OCI-LY1 (cell line): ENCODE results near the gene RFNG.

Source experiments
- H2AFZ ChIP-seq: fragments of 200-600 bp; sonication (generic), shearing (Covaris generic); 2 replicates; pipeline ENCODE4 v1.6.0; 2014; ENCODE audit warnings: antibody characterized with exemption, mild to moderate bottlenecking, low read length
- H3F3A ChIP-seq: fragments of 200-600 bp; sonication (generic), shearing (Covaris generic); 2 replicates; pipeline ENCODE4 v1.6.0; 2014; ENCODE audit warnings: mild to moderate bottlenecking, antibody characterized with exemption, low read length, moderate library complexity; ENCODE audit not compliant: insufficient read depth
- H3K27ac ChIP-seq: fragments of 200-600 bp; sonication (generic); 2 replicates; pipeline ENCODE4 v1.5.1; 2014; ENCODE audit warnings: low read length, mixed run types, mild to moderate bottlenecking, low read depth; ENCODE audit not compliant: poor library complexity, severe bottlenecking
- H3K27me3 ChIP-seq: fragments of 200-600 bp; sonication (generic); 2 replicates; pipeline ENCODE4 v1.6.0; 2014; ENCODE audit warnings: antibody characterized with exemption, mild to moderate bottlenecking, low read length, moderate library complexity; ENCODE audit not compliant: insufficient read depth
- H3K36me3 ChIP-seq: fragments of 200-600 bp; sonication (generic); 2 replicates; pipeline ENCODE4 v1.6.1; 2014; ENCODE audit warnings: mild to moderate bottlenecking, antibody characterized with exemption, low read length, moderate library complexity, mixed read lengths; ENCODE audit not compliant: insufficient read depth
- H3K4me1 ChIP-seq: fragments of 200-600 bp; sonication (generic); 2 replicates; pipeline ENCODE4 v1.5.1; 2014; ENCODE audit warnings: mild to moderate bottlenecking, low read length, moderate library complexity; ENCODE audit not compliant: insufficient read depth, severe bottlenecking
- H3K4me2 ChIP-seq: fragments of 200-600 bp; sonication (generic), shearing (Covaris generic); 2 replicates; pipeline ENCODE4 v1.6.1; 2014; ENCODE audit warnings: low read length
- H3K4me3 ChIP-seq: fragments of 200-600 bp; sonication (generic); 2 replicates; pipeline ENCODE4 v1.5.1; 2014; ENCODE audit warnings: low read length, low read depth, mild to moderate bottlenecking, mixed read lengths; ENCODE audit not compliant: poor library complexity, severe bottlenecking
- H3K79me2 ChIP-seq: fragments of 200-600 bp; shearing (Covaris generic); 2 replicates; pipeline ENCODE4 v1.6.1; 2016; ENCODE audit warnings: mixed run types, low read length, mixed read lengths; ENCODE audit not compliant: insufficient read depth
- H3K9ac ChIP-seq: fragments of 200-600 bp; sonication (generic), shearing (Covaris generic); 2 replicates; pipeline ENCODE4 v1.6.1; 2014; ENCODE audit warnings: mild to moderate bottlenecking, low read length, mixed read lengths
- H3K9me2 ChIP-seq: fragments of 200-600 bp; sonication (generic), shearing (Covaris generic); 2 replicates; pipeline ENCODE4 v1.6.1; 2014; ENCODE audit warnings: low read depth, mild to moderate bottlenecking, low read length, mixed read lengths
- H3K9me3 ChIP-seq: fragments of 200-600 bp; shearing (Covaris generic); 2 replicates; pipeline ENCODE4 v1.6.1; 2014; ENCODE audit warnings: low read length, mixed read lengths
- H4K20me1 ChIP-seq: fragments of 200-600 bp; sonication (generic), shearing (Covaris generic); 2 replicates; pipeline ENCODE4 v1.6.0; 2016; ENCODE audit warnings: mild to moderate bottlenecking, low read length; ENCODE audit not compliant: insufficient read depth
- CTCF ChIP-seq: fragments of 200-600 bp; sonication (generic), shearing (Covaris generic); IDR thresholded peaks from 2 replicates; pipeline ENCODE4 v1.5.1; 2017; ENCODE audit warnings: mild to moderate bottlenecking, antibody characterized with exemption, low read length, moderate library complexity, mixed read lengths
- EZH2 ChIP-seq: fragments of 200-600 bp; sonication (generic), shearing (Covaris generic); IDR thresholded peaks from 2 replicates; pipeline ENCODE4 v1.8.0; 2017; ENCODE audit warnings: borderline replicate concordance, mixed run types, mild to moderate bottlenecking, antibody characterized with exemption, low read length, moderate library complexity, mixed read lengths

RFNG gene

GRCh38 chr17:82012261-82012639 is 39.4 kb downstream of the RFNG start:
- H4K20me1 ChIP-seq: no peaks in the 10 kb centered on the region

GRCh38 chr17:82011617-82012187 is 39.9 kb downstream of the RFNG start:
- H4K20me1 ChIP-seq: no peaks in the 10 kb centered on the region
- no peaks in the 10 kb centered on the region for H3F3A ChIP-seq
- no peak overlapping the region for H3K4me3 ChIP-seq
- H3K9ac ChIP-seq: no peak overlapping the region
- no peaks in the 10 kb centered on the region for H3K9me3 ChIP-seq
- H3K4me1 ChIP-seq: no peaks in the 10 kb centered on the region
- peaks cover 3% of the 10 kb centered on the region; the same call in 1 of the 2 replicates for H3K27me3 ChIP-seq
- H3K36me3 ChIP-seq: no peaks in the 10 kb centered on the region; the same call in 1 of the 2 replicates
- no peak overlapping the region for H3K4me2 ChIP-seq
- no peaks in the 10 kb centered on the region for H3K79me2 ChIP-seq
- TF ChIP-seq EZH2 (no peak), CTCF (no peak)
- H2AFZ ChIP-seq: no peak overlapping the region
- H3K27ac ChIP-seq: no peak overlapping the region
- H3K9me2 ChIP-seq: no peaks in the 10 kb centered on the region

More at GRCh38 chr17:82012261-82012639, 39.4 kb downstream of the RFNG start:
- H3F3A ChIP-seq: no peaks in the 10 kb centered on the region
- H3K9me2 ChIP-seq: no peaks in the 10 kb centered on the region
- no peaks in the 10 kb centered on the region for H3K9me3 ChIP-seq
- no peaks in the 10 kb centered on the region for H3K4me1 ChIP-seq
- H2AFZ ChIP-seq: no peak overlapping the region
- no peak overlapping the region for H3K4me2 ChIP-seq
- no peak overlapping the region for H3K27ac ChIP-seq
- TF ChIP-seq CTCF: no peak
- no peak for TF ChIP-seq EZH2
- H3K27me3 ChIP-seq: peaks cover 3% of the 10 kb centered on the region; the same call in 1 of the 2 replicates
- no peaks in the 10 kb centered on the region for H3K79me2 ChIP-seq
- no peak overlapping the region for H3K9ac ChIP-seq
- H3K36me3 ChIP-seq: no peaks in the 10 kb centered on the region; the same call in 1 of the 2 replicates
- H3K4me3 ChIP-seq: no peak overlapping the region

GRCh38 chr17:82010575-82011525 is 40.8 kb downstream of the RFNG start:
- Histone ChIP-seq H3K27me3 (peaks cover 3% of the 10 kb centered on the region; the same call in 1 of the 2 replicates), H3K27ac (no peak overlapping the region), H3K9me3 (no peaks in the 10 kb centered on the region), H2AFZ (no peak overlapping the region), H3K9ac (no peak overlapping the region), H3K9me2 (no peaks in the 10 kb centered on the region), H3K4me3 (no peak overlapping the region), H4K20me1 (no peaks in the 10 kb centered on the region), H3K36me3 (no peaks in the 10 kb centered on the region; the same call in 1 of the 2 replicates), H3F3A (no peaks in the 10 kb centered on the region), H3K4me1 (no peaks in the 10 kb centered on the region), H3K4me2 (no peak overlapping the region), H3K79me2 (no peaks in the 10 kb centered on the region)
- TF ChIP-seq CTCF: no peak
- no peak for TF ChIP-seq EZH2
